Ishikawa (cell line): Measurements from ENCODE around the gene PPP1R12B.

Source experiments
- CEBPB ChIP-seq: IDR thresholded peaks from 2 replicates; pipeline ENCODE4 v1.6.1; 2012
- EP300 ChIP-seq: IDR thresholded peaks from 2 replicates; pipeline ENCODE4 v1.6.1; 2012; ENCODE audit warnings: borderline replicate concordance

DNA sequence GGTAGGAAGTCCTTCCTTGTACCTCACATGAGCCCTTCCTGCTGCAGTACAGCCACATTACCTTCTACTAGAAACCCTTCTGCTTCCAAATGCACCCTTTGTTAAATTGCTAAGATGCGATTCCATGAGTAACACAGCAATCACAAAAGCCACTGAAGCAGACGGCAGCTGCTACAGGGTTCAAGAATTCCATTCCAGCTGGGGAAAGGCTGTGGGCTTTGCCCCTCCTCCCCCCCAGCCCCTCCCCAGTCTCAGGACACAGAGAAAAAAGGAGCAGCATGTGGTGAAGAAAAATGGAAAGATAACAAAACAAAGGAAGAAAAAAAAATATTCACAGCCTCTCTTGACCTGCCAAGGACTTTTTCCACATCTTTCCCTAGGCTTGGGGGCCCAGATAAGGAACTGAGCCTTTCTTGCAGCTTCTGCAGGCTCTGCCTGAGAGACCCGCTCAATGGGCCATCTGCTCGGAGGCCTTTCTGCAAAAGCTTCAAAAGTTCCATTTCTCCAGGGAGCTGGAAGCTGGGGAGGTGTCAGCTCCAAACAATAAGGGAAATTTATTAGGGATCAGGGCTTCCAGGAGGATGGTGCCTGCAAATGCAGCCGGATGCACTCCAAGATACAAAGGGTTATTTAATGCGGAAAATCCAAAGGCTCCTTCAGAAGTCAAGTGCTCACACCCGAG is 289.7 kb downstream of the PPP1R12B start:
- TF ChIP-seq CEBPB (no peak), EP300 (no peak)
